Astrocyte (in vitro differentiated cells and primary cell): ENCODE data around the gene UPB1.

Experiments used
- EZH2 ChIP-seq: IDR thresholded peaks from 2 replicates; pipeline ENCODE4 v1.6.1; 2012; ENCODE audit warnings: mild to moderate bottlenecking, low read length, inconsistent platforms; ENCODE audit not compliant: insufficient read depth
- TF ChIP-seq, protein P1 (sequence below): IDR thresholded peaks from 2 replicates; pipeline ENCODE4 v1.5.1; 2011; ENCODE audit warnings: low read depth, mild to moderate bottlenecking, inconsistent platforms, low read length, moderate library complexity; ENCODE audit not compliant: insufficient read depth

DNA sequence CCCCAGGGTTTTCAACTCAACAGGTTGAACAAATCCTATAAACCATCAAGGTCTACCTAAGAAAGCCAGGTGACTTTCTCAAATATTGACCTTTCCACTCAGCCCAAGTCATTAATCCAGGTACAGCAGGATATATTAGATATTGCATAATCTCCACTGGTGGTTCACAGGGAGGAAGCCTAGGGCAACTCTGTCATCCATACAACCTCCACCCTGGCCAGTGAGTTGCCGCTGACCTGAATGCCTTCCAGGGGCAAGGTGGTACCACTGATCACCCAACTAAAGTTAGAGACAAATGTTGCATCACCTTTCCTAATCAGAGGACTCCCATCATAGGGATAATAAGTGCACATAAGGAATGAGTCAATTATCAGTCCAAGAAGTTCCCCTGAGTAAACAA is 36.9 kb downstream of the UPB1 start:
- TF ChIP-seq, protein P1, sequence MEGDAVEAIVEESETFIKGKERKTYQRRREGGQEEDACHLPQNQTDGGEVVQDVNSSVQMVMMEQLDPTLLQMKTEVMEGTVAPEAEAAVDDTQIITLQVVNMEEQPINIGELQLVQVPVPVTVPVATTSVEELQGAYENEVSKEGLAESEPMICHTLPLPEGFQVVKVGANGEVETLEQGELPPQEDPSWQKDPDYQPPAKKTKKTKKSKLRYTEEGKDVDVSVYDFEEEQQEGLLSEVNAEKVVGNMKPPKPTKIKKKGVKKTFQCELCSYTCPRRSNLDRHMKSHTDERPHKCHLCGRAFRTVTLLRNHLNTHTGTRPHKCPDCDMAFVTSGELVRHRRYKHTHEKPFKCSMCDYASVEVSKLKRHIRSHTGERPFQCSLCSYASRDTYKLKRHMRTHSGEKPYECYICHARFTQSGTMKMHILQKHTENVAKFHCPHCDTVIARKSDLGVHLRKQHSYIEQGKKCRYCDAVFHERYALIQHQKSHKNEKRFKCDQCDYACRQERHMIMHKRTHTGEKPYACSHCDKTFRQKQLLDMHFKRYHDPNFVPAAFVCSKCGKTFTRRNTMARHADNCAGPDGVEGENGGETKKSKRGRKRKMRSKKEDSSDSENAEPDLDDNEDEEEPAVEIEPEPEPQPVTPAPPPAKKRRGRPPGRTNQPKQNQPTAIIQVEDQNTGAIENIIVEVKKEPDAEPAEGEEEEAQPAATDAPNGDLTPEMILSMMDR: no peak
- no peak for TF ChIP-seq EZH2
